Thyroid gland (tissue), 4 donors: Measurements from ENCODE around the gene TBC1D20. TPM values are rescaled to one million over a fixed set of nuclear protein-coding genes. Genes with fewer than 3 reads are reported as not detected.

Source experiments
- DNase-seq, 2 donors: peaks; one replicate each; pipeline ENCODE4 v3.0.0-alpha.2; 2019
- H3K27ac ChIP-seq, 3 donors: fragments of 200-600 bp; sonication (generic); 1 replicate in 2 of 3; 2 replicates in 1 of 3; pipeline ENCODE4 v1.5.1; 2016 to 2019; ENCODE audit warnings: mild to moderate bottlenecking in 1 of 3, moderate library complexity in 1 of 3
- H3K27me3 ChIP-seq: fragments of 200-600 bp; sonication (generic); one replicate; pipeline ENCODE4 v1.5.1; 2019
- H3K36me3 ChIP-seq, 2 donors: fragments of 200-600 bp; sonication (generic); one replicate each; pipeline ENCODE4 v1.5.1; 2016 to 2019
- H3K4me1 ChIP-seq, 2 donors: fragments of 200-600 bp; sonication (generic); one replicate each; pipeline ENCODE4 v1.5.1; 2017 to 2019
- H3K4me3 ChIP-seq, 3 donors: fragments of 200-600 bp; sonication (generic); replicated peaks in 1 of 3; 1 replicate in 2 of 3; 2 replicates in 1 of 3; pipeline ENCODE4 v1.5.1; 2016; ENCODE audit warnings: mild to moderate bottlenecking in 1 of 3
- H3K9me3 ChIP-seq: fragments of 200-600 bp; sonication (generic); one replicate; pipeline ENCODE4 v1.5.1; 2017
- POLR2A ChIP-seq, 2 donors: fragments of 450-650 bp; IDR thresholded peaks; one replicate each; pipeline ENCODE4 v1.6.1; 2017; ENCODE audit warnings: antibody characterized with exemption in 2 of 2, mild to moderate bottlenecking in 2 of 2, moderate library complexity in 1 of 2
- WGBS, 2 donors: methylation state at CpG; one replicate each; pipeline ENCODE4 v1.1.5; 2017; 5-methylcytosine and 5-hydroxymethylcytosine counted together
- intact Hi-C: fragments of 100-400 bp; cut with DNase I; formaldehyde crosslinking; loops from one replicate; pipeline ENCODE4 v1.15.1; 2023
- total RNA-seq, 4 donors: library from RNA; depleted of rRNA; stranded (reverse); fragments of >200 nt; gene quantifications; one replicate each; pipeline ENCODE4 v1.2.3, GENCODE V29; 2016
- TF ChIP-seq, protein P1 (sequence below), 6 experiments: fragments of 200-600 bp in 3 of 6; fragments of 450-650 bp in 3 of 6; sonication (generic) in 3 of 6; IDR thresholded peaks; one replicate each; pipeline ENCODE4 v1.5.1; 2016 to 2019; ENCODE audit warnings: antibody characterized with exemption in 6 of 6, mild to moderate bottlenecking in 2 of 6, inconsistent platforms in 1 of 6, moderate library complexity in 1 of 6

The TBC1D20 gene
- total RNA-seq, 4 donors from 2014 or later = 34.1 to 40.5 (median 35.6) TPM

DNA sequence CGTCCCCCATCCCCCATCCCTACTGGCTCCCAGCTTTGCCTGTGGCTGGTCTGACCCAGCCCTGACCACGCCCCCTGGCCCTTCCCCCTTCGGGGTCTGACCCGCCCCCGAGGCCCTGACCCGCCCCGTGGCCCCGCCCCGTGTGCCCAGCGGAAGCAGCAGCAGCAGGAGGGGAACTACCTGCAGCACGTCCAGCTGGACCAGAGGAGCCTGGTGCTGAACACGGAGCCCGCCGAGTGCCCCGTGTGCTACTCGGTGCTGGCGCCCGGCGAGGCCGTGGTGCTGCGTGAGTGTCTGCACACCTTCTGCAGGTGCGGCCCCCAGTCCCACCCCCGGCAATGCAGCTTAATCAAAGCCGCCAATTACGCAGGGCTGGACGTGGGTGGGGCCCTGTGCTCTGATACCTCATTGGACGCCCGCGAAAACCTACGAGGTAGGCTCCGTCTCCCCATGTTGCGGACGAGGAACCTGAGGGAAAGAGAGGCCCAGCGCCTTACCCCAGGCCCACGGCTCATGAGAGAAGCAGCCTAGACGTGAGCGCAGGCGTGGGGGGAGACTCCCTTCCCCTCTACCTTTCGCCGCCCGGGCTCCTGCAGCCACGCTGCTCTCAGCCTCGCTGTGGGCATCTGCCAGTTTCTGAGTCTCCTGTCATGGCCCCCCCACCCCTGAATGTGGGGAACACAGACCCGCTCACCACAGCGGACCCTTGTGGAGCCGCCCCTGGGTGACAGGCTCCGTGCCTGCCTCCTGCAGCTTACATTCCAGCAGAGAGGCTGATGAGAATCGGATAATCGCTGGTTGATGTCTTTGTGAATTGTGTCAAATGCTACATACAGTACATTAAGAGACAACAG lies 41.4 kb downstream of the TBC1D20 start:
- WGBS, 2 donors = 86 to 91% methylated on average over 17 to 38 of the region's 49 CpGs
- H3K27me3 ChIP-seq = no peaks in the 10 kb centered on the region
- H3K4me1 ChIP-seq = no peaks in the 10 kb centered on the region
- intact Hi-C loops = no loop called here
- no peak overlapping the region for H3K4me3 ChIP-seq
- H3K27ac ChIP-seq = no peak overlapping the region
- TF ChIP-seq POLR2A (IDR thresholded peaks at IDR 0.05) = no peak
- TF ChIP-seq, protein P1, sequence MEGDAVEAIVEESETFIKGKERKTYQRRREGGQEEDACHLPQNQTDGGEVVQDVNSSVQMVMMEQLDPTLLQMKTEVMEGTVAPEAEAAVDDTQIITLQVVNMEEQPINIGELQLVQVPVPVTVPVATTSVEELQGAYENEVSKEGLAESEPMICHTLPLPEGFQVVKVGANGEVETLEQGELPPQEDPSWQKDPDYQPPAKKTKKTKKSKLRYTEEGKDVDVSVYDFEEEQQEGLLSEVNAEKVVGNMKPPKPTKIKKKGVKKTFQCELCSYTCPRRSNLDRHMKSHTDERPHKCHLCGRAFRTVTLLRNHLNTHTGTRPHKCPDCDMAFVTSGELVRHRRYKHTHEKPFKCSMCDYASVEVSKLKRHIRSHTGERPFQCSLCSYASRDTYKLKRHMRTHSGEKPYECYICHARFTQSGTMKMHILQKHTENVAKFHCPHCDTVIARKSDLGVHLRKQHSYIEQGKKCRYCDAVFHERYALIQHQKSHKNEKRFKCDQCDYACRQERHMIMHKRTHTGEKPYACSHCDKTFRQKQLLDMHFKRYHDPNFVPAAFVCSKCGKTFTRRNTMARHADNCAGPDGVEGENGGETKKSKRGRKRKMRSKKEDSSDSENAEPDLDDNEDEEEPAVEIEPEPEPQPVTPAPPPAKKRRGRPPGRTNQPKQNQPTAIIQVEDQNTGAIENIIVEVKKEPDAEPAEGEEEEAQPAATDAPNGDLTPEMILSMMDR (IDR thresholded peaks at IDR 0.05) = no peak
- peaks cover 31 to 45% of the 10 kb centered on the region in 2 donors for H3K36me3 ChIP-seq
- DNase-seq = no peak
- no peaks in the 10 kb centered on the region for H3K9me3 ChIP-seq

- no peak overlapping the region for H3K4me3 ChIP-seq
- H3K27me3 ChIP-seq = no peaks in the 10 kb centered on the region
- no peak for TF ChIP-seq POLR2A (IDR thresholded peaks at IDR 0.05)
- TF ChIP-seq, protein P1 (IDR thresholded peaks at IDR 0.05) = no peak
- no peak for DNase-seq
- WGBS, 2 donors = 93 to 96% methylated on average over 20 of the region's 20 CpGs
- no peaks in the 10 kb centered on the region for H3K9me3 ChIP-seq
- peaks cover 31 to 45% of the 10 kb centered on the region in 2 donors for H3K36me3 ChIP-seq
- no peak overlapping the region for H3K27ac ChIP-seq
- no peaks in the 10 kb centered on the region for H3K4me1 ChIP-seq
- intact Hi-C loops = no loop called here
Observed at GRCh38 chr20:420166-420620, 42.1 kb downstream of the TBC1D20 start.

GRCh38 chr20:419556-420165 lies 42.7 kb downstream of the TBC1D20 start:
- WGBS, 2 donors = 93% methylated on average over 12 to 29 of the region's 32 CpGs
- H3K9me3 ChIP-seq = no peaks in the 10 kb centered on the region
- intact Hi-C loops = no loop called here
- H3K27ac ChIP-seq = no peak overlapping the region
- no peak overlapping the region for H3K4me3 ChIP-seq
- H3K4me1 ChIP-seq = no peaks in the 10 kb centered on the region
- no peak for DNase-seq
- H3K27me3 ChIP-seq = no peaks in the 10 kb centered on the region
- H3K36me3 ChIP-seq = peaks cover 31 to 45% of the 10 kb centered on the region in 2 donors
- TF ChIP-seq, protein P1 (IDR thresholded peaks at IDR 0.05) = no peak
- no peak for TF ChIP-seq POLR2A (IDR thresholded peaks at IDR 0.05)

GRCh38 chr20:418858-419365 lies 43.4 kb downstream of the TBC1D20 start:
- H3K36me3 ChIP-seq = peaks cover 31 to 45% of the 10 kb centered on the region in 2 donors
- WGBS, 2 donors = 89 to 90% methylated on average over 8 of the region's 8 CpGs
- TF ChIP-seq POLR2A (IDR thresholded peaks at IDR 0.05) = no peak
- TF ChIP-seq, protein P1 (IDR thresholded peaks at IDR 0.05) = no peak
- DNase-seq = no peak
- H3K27me3 ChIP-seq = no peaks in the 10 kb centered on the region
- no peak overlapping the region for H3K4me3 ChIP-seq
- H3K4me1 ChIP-seq = no peaks in the 10 kb centered on the region
- intact Hi-C loops = no loop called here
- H3K27ac ChIP-seq = no peak overlapping the region
- no peaks in the 10 kb centered on the region for H3K9me3 ChIP-seq
